Stimulated activated memory B cell treated with anti-CD40 and anti-IgM and Interleukin-4, amounts not matched to agents 10 μg/mL and 1 μg/mL and 100 μg/mL, for 72 hours (primary cell): ENCODE data around the gene USP6NL.
A peak's percentile ranks its signal among the peaks of the same experiment; 100 is the strongest.

Experiments
- ATAC-seq: fragments of 150-1000 bp; cut with Tn5 transposase; 2 replicates; pipeline ENCODE4 v1.10.0; 2021
- H3K27ac Mint-ChIP-seq: one replicate; pipeline ENCODE4 v1.8.0; 2022; ENCODE audit warnings: mild to moderate bottlenecking, mixed read lengths
- H3K27me3 Mint-ChIP-seq: one replicate; pipeline ENCODE4 v1.8.0; 2022; ENCODE audit warnings: mixed read lengths
- H3K36me3 Mint-ChIP-seq: one replicate; pipeline ENCODE4 v1.8.0; 2022; ENCODE audit warnings: mixed read lengths
- H3K4me1 Mint-ChIP-seq: one replicate; pipeline ENCODE4 v1.8.0; 2022; ENCODE audit warnings: mixed read lengths
- H3K4me3 Mint-ChIP-seq: one replicate; pipeline ENCODE4 v1.8.0; 2022; ENCODE audit warnings: mild to moderate bottlenecking, moderate library complexity, mixed read lengths
- H3K9me3 Mint-ChIP-seq: one replicate; pipeline ENCODE4 v1.8.0; 2022; ENCODE audit warnings: mixed read lengths

Gene USP6NL

DNA sequence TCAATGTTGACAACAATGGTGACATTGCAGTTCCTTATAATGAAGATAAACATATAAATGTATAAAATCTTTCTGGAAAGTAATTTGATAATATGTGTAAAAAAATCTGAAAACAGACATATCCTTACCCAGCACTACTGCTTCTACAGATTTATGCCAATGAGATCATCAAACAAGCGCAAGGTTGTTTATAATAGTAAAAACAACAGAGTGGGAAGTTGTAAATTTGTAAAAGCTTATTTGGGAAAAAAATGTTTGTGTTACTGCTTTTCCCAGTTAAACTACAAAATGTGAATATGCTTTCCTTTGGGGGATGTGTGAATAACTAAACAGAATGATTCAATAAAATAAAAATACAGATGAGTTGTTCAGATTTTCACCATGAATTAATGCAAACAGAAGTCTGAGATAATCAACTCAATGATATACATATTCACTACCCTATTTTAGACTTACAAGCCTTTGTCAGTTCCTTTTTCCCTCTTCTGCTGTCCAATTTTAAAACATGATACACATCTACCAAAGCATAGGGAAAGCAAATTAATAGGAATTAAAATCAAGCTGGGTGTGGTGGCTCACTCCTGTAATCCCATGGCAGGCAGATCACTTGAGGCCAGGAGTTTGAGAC, 82.1 kb downstream of the USP6NL start:
- Mint-ChIP-seq H3K4me1 (peaks cover 61% of the 10 kb centered on the region), H3K4me3 (no peak overlapping the region), H3K36me3 (peaks cover 13% of the 10 kb centered on the region), H3K27ac (peak overlapping the region; percentile 58), H3K27me3 (no peaks in the 10 kb centered on the region), H3K9me3 (no peaks in the 10 kb centered on the region)
- no peak for ATAC-seq

DNA sequence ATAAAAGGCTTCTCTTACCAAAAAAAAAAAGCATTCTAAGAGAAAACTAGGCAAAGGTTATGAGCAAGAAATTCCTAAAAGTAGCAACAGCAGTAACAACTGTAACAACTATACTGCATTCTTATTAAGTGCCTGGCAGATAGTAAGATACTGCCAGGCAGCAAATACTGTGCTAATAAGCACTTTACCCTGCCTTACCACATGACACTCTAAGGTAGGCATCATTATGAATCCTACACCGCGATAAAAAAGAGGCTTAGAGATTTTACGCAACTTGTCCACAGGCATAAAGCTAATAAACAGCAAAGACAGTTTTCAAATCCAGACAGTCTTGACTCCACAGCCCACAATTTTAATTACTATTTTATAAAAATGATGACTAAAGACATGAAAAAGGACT, 83.2 kb downstream of the USP6NL start:
- Mint-ChIP-seq H3K36me3 (peaks cover 13% of the 10 kb centered on the region), H3K27me3 (no peaks in the 10 kb centered on the region), H3K27ac (peak overlapping the region; percentile 63), H3K4me3 (peak overlapping the region; percentile 59), H3K4me1 (peaks cover 50% of the 10 kb centered on the region), H3K9me3 (no peaks in the 10 kb centered on the region)
- no peak for ATAC-seq

DNA sequence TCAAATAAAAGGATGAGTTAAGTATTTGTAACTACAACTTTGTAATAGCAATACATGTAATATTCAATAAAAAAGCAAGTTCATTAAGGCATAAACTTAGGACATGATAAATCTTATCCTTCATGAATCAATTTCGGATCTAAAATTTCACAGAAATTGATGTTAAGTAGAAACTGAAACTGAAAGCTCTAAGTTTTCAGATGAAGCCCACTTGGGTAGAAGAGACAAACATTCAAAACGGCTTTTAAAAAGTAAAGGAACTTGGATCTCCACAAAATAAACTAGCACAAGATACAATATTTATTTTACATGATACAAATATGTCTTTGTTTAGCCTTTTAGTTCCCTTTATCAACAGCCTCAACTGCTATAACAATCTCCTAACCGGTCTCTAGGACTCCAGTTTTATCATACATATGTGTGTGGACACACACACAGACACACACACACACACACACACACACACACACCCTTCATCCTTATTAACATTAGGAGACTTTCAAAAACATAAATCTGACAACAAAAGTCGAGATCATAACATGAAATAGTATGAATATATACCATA, 83.7 kb downstream of the USP6NL start:
- ATAC-seq: no peak
- peak overlapping the region; percentile 63 for H3K27ac Mint-ChIP-seq

DNA sequence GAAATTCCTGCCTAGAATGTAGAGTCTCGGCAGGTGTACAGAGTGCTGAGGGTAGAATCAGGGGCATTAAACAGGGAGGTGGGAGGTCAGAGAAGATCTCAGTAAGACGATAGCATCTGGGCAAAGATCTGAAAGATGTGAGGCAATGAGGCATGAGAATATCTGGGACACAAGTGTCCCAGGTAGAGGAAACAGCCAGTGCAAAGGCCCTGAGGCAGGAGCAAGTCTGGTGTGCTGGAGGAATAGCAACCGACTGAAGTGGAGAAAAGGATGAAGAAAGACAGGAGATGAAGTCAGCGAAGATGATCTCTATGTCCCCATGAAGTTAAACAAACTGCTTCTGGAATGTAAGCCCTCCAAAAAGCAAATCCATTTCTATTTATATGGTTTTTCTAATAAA, 84.4 kb downstream of the USP6NL start:
- no peak overlapping the region for H3K4me3 Mint-ChIP-seq
- no peaks in the 10 kb centered on the region for H3K27me3 Mint-ChIP-seq
- H3K36me3 Mint-ChIP-seq: peaks cover 13% of the 10 kb centered on the region
- no peaks in the 10 kb centered on the region for H3K9me3 Mint-ChIP-seq
- peaks cover 53% of the 10 kb centered on the region for H3K4me1 Mint-ChIP-seq
- H3K27ac Mint-ChIP-seq: peak overlapping the region; percentile 28
- ATAC-seq: no peak

More for the DNA sequence above, 83.7 kb downstream of the USP6NL start:
- peaks cover 50% of the 10 kb centered on the region for H3K4me1 Mint-ChIP-seq
- H3K9me3 Mint-ChIP-seq: no peaks in the 10 kb centered on the region
- H3K27me3 Mint-ChIP-seq: no peaks in the 10 kb centered on the region
- H3K36me3 Mint-ChIP-seq: peaks cover 13% of the 10 kb centered on the region
- H3K4me3 Mint-ChIP-seq: peak overlapping the region; percentile 59

DNA sequence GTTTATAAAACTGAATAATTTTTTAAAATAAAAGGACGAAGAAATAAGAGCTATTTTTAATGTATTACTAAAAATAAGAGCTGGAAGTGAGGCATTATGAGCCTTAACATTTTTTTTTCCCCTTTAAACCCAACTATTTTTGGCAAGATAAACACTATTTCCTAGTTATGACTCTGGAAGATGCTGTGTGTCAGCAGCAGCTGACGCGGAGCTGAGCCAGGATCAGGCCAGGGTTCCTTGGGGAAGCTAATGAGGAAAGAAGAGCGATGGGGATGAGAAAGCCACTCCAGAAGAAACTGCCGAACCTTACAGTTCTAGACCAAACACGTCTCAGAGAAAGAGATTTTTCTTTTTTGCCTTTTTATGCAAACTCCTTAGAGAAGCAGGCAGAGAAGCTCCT, 85.9 kb downstream of the USP6NL start:
- H3K9me3 Mint-ChIP-seq: no peaks in the 10 kb centered on the region

DNA sequence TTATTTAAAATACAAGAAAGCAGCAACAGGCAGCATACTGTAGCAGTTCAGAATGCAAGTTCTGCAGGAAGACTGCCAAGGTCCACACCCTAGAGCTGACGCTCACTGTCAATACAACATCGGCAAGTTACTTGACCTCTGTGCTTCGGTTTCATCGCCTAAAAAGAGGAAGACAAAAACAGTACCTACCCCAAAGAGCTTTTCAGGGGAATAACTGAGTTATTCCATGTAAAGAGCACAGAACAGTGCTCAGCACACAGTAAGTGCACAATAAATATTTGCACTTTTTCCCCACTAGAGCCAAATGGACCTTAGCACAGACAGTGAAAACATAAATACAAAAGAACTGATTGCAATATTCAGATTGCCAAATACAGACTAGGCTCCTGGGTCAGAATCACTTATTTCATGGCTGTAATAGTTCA, 88.6 kb downstream of the USP6NL start:
- no peaks in the 10 kb centered on the region for H3K9me3 Mint-ChIP-seq
- peak overlapping the region; percentile 49 for H3K27ac Mint-ChIP-seq
- H3K4me1 Mint-ChIP-seq: peaks cover 28% of the 10 kb centered on the region
- H3K4me3 Mint-ChIP-seq: no peak overlapping the region
- ATAC-seq: peak; percentile 65
- no peaks in the 10 kb centered on the region for H3K27me3 Mint-ChIP-seq
- H3K36me3 Mint-ChIP-seq: peaks cover 23% of the 10 kb centered on the region

More for the DNA sequence above, 85.9 kb downstream of the USP6NL start:
- H3K4me3 Mint-ChIP-seq: no peak overlapping the region
- H3K36me3 Mint-ChIP-seq: peaks cover 15% of the 10 kb centered on the region
- ATAC-seq: no peak
- H3K27me3 Mint-ChIP-seq: no peaks in the 10 kb centered on the region
- peak overlapping the region; percentile 28 for H3K27ac Mint-ChIP-seq
- peaks cover 47% of the 10 kb centered on the region for H3K4me1 Mint-ChIP-seq

GRCh38 chr10:11521860-11522259, 89.6 kb downstream of the USP6NL start:
- Mint-ChIP-seq H3K27ac (peak overlapping the region; percentile 40), H3K36me3 (peaks cover 21% of the 10 kb centered on the region), H3K9me3 (no peaks in the 10 kb centered on the region), H3K4me1 (peaks cover 36% of the 10 kb centered on the region), H3K4me3 (no peak overlapping the region), H3K27me3 (no peaks in the 10 kb centered on the region)
- no peak for ATAC-seq

GRCh38 chr10:11520892-11521291, 90.6 kb downstream of the USP6NL start:
- H3K4me3 Mint-ChIP-seq: no peak overlapping the region
- H3K36me3 Mint-ChIP-seq: peaks cover 13% of the 10 kb centered on the region
- H3K27me3 Mint-ChIP-seq: no peaks in the 10 kb centered on the region
- ATAC-seq: no peak
- no peak overlapping the region for H3K27ac Mint-ChIP-seq
- no peaks in the 10 kb centered on the region for H3K9me3 Mint-ChIP-seq
- peaks cover 40% of the 10 kb centered on the region for H3K4me1 Mint-ChIP-seq

DNA sequence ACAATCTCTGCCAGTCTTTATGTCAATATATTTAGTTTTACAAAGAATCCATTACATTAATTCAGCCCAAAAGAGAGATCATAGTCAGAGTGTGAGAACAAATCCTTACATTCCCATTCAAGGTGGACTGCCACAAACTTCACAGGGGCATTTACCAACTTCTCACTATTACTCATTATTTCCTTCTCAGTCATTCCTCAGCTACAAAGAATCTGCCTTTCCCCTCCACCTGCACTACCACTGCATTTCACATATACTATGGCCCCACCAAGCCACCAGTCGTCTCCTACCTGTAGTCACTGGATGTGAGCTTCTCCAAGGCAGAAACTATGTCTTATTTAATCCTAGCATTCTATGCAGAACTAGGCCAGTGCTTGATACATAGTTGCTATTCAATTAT, 94.3 kb downstream of the USP6NL start:
- no peaks in the 10 kb centered on the region for H3K9me3 Mint-ChIP-seq
- ATAC-seq: peak; percentile 71
- H3K4me3 Mint-ChIP-seq: peak overlapping the region; percentile 39
- H3K27ac Mint-ChIP-seq: peak overlapping the region; percentile 43
- H3K36me3 Mint-ChIP-seq: peaks cover 23% of the 10 kb centered on the region
- peaks cover 47% of the 10 kb centered on the region for H3K4me1 Mint-ChIP-seq
- no peaks in the 10 kb centered on the region for H3K27me3 Mint-ChIP-seq

GRCh38 chr10:11516431-11516746, 95.1 kb downstream of the USP6NL start:
- Mint-ChIP-seq H3K27ac (peak overlapping the region; percentile 43), H3K27me3 (no peaks in the 10 kb centered on the region), H3K4me3 (no peak overlapping the region), H3K36me3 (peaks cover 30% of the 10 kb centered on the region), H3K4me1 (peaks cover 47% of the 10 kb centered on the region), H3K9me3 (no peaks in the 10 kb centered on the region)
- peak; percentile 78 for ATAC-seq

GRCh38 chr10:11515596-11516430, 95.6 kb downstream of the USP6NL start:
- H3K27me3 Mint-ChIP-seq: no peaks in the 10 kb centered on the region
- H3K27ac Mint-ChIP-seq: peak overlapping the region; percentile 43
- no peak overlapping the region for H3K4me3 Mint-ChIP-seq
- peaks cover 30% of the 10 kb centered on the region for H3K36me3 Mint-ChIP-seq
- peaks cover 51% of the 10 kb centered on the region for H3K4me1 Mint-ChIP-seq
- peak; percentile 82 for ATAC-seq
- H3K9me3 Mint-ChIP-seq: no peaks in the 10 kb centered on the region

DNA sequence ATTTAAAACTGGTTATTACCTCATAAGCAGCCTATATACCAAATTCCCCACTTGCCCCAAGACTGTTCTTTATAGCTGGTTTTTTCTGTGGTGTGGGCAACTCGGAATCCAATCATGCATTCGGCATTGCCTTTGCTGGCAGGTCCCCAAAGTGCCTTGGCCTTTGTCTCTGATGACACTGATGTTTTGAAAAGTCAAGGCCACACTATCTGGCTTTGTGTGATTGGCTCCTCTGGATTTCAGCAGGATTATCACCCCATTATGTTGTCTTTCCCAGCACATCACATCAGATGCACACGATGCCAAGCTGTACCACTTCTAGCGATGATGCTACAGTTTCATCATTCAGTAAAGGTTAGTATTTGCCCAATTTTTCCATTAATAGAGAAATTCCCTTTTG, 97.7 kb downstream of the USP6NL start:
- Mint-ChIP-seq H3K9me3 (no peaks in the 10 kb centered on the region), H3K27ac (no peak overlapping the region), H3K36me3 (peaks cover 20% of the 10 kb centered on the region), H3K4me1 (peaks cover 59% of the 10 kb centered on the region), H3K4me3 (no peak overlapping the region), H3K27me3 (no peaks in the 10 kb centered on the region)
- no peak for ATAC-seq

- Mint-ChIP-seq H3K9me3 (no peaks in the 10 kb centered on the region), H3K36me3 (peaks cover 20% of the 10 kb centered on the region), H3K27me3 (no peaks in the 10 kb centered on the region), H3K4me3 (no peak overlapping the region), H3K4me1 (peaks cover 60% of the 10 kb centered on the region), H3K27ac (peak overlapping the region; percentile 3)
- no peak for ATAC-seq
These were observed 98.9 kb downstream of the USP6NL start for GRCh38 chr10:11512596-11512995.

DNA sequence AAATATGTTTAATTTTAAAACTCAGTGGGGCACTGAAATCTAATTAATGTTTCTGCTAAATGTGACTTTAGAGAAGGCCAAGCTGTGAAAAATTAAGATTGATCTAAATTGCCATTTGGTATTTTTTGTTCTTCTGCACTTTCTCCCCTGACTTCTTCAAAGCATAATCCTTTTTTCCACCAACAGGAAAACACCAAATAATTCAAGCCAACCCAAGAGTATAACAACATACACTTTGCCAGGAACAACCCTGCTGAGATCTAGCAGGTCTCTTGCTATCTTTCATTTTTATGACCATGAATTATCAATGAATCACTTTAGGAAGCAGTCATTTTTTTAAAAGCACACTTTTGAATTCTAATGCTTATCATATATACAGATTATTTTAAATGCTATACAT, 100.1 kb downstream of the USP6NL start:
- Mint-ChIP-seq H3K27me3 (no peaks in the 10 kb centered on the region), H3K4me1 (peaks cover 51% of the 10 kb centered on the region), H3K36me3 (peaks cover 20% of the 10 kb centered on the region), H3K4me3 (no peak overlapping the region), H3K9me3 (no peaks in the 10 kb centered on the region), H3K27ac (peak overlapping the region; percentile 3)
- no peak for ATAC-seq

GRCh38 chr10:11510736-11511135, 100.7 kb downstream of the USP6NL start:
- Mint-ChIP-seq H3K36me3 (peaks cover 20% of the 10 kb centered on the region), H3K9me3 (no peaks in the 10 kb centered on the region), H3K4me3 (no peak overlapping the region), H3K4me1 (peaks cover 49% of the 10 kb centered on the region), H3K27ac (no peak overlapping the region), H3K27me3 (no peaks in the 10 kb centered on the region)
- no peak for ATAC-seq

DNA sequence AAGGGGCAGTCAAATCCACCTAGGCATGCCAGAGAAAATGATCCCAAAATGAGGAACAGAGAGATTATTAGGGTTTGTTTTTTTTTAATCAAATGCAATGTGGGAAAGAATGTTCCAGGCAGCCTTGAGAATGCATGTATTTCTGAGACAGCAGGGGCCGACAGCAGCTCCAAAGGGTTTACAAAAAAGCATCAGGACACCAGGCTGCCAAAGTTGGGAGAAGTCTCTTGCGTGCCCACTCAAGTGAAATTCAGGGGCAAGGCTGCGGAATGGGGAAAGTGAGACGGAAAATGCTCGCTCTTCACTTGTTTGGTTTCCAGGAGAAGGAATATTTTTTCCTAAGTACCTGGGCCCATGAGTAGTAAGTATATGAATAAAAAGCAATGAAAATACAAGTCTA, 101.2 kb downstream of the USP6NL start:
- H3K27me3 Mint-ChIP-seq: no peaks in the 10 kb centered on the region
- ATAC-seq: no peak
- H3K9me3 Mint-ChIP-seq: no peaks in the 10 kb centered on the region
- peaks cover 47% of the 10 kb centered on the region for H3K4me1 Mint-ChIP-seq
- H3K4me3 Mint-ChIP-seq: no peak overlapping the region
- peaks cover 20% of the 10 kb centered on the region for H3K36me3 Mint-ChIP-seq
- H3K27ac Mint-ChIP-seq: no peak overlapping the region
